ENCODE measurements around the gene TTLL13.

Gene TTLL13

GRCh38 chr15:90211009-90211408 lies 38.3 kb upstream of the TTLL13 start:
- H3K4me1 Mint-ChIP-seq = peaks cover 41% of the 10 kb centered on the region
- H3K9me3 Mint-ChIP-seq = no peaks in the 10 kb centered on the region
- H3K4me3 Mint-ChIP-seq = no peak overlapping the region
- no peaks in the 10 kb centered on the region for H3K36me3 Mint-ChIP-seq (ENCODE audit: low read depth)
- no peak for DNase-seq
- H3K27ac Mint-ChIP-seq = no peak overlapping the region
- peak; percentile 38 for ATAC-seq
- H3K27me3 Mint-ChIP-seq = no peaks in the 10 kb centered on the region

- H3K4me1 Mint-ChIP-seq = peaks cover 39% of the 10 kb centered on the region
- H3K27me3 Mint-ChIP-seq = no peaks in the 10 kb centered on the region
- ATAC-seq (no peak), DNase-seq (no peak)
- no peak overlapping the region for H3K27ac Mint-ChIP-seq
- H3K9me3 Mint-ChIP-seq = no peaks in the 10 kb centered on the region
- peaks cover 2% of the 10 kb centered on the region for H3K36me3 Mint-ChIP-seq (ENCODE audit: low read depth)
- no peak overlapping the region for H3K4me3 Mint-ChIP-seq
Measured at GRCh38 chr15:90211440-90212143, 37.8 kb upstream of the TTLL13 start.

- H3K27ac Mint-ChIP-seq = no peak overlapping the region
- peaks cover 2% of the 10 kb centered on the region for H3K36me3 Mint-ChIP-seq (ENCODE audit: low read depth)
- no peak overlapping the region for H3K4me3 Mint-ChIP-seq
- H3K9me3 Mint-ChIP-seq = no peaks in the 10 kb centered on the region
- H3K4me1 Mint-ChIP-seq = peaks cover 39% of the 10 kb centered on the region
- ATAC-seq (no peak), DNase-seq (no peak)
- H3K27me3 Mint-ChIP-seq = no peaks in the 10 kb centered on the region
Measured at GRCh38 chr15:90212221-90213098, 36.9 kb upstream of the TTLL13 start.

GRCh38 chr15:90213122-90213817 lies 36.1 kb upstream of the TTLL13 start:
- Mint-ChIP-seq H3K4me1 (peaks cover 39% of the 10 kb centered on the region), H3K27ac (peak overlapping the region; percentile 65), H3K36me3 (ENCODE audit: low read depth) (peaks cover 2% of the 10 kb centered on the region), H3K4me3 (no peak overlapping the region), H3K9me3 (no peaks in the 10 kb centered on the region), H3K27me3 (no peaks in the 10 kb centered on the region)
- no peak for DNase-seq
- peak; percentile 11 for ATAC-seq

- Mint-ChIP-seq H3K4me3 (no peak overlapping the region), H3K36me3 (ENCODE audit: low read depth) (peaks cover 2% of the 10 kb centered on the region), H3K9me3 (no peaks in the 10 kb centered on the region), H3K27me3 (no peaks in the 10 kb centered on the region), H3K27ac (peak overlapping the region; percentile 65), H3K4me1 (peaks cover 40% of the 10 kb centered on the region)
- ATAC-seq (no peak), DNase-seq (no peak)
Measured at GRCh38 chr15:90213818-90214204, 35.5 kb upstream of the TTLL13 start.

GRCh38 chr15:90214553-90215196 lies 34.7 kb upstream of the TTLL13 start:
- H3K4me3 Mint-ChIP-seq = no peak overlapping the region
- DNase-seq (no peak), ATAC-seq (no peak)
- H3K9me3 Mint-ChIP-seq = no peaks in the 10 kb centered on the region
- H3K4me1 Mint-ChIP-seq = peaks cover 39% of the 10 kb centered on the region
- H3K36me3 Mint-ChIP-seq (ENCODE audit: low read depth) = peaks cover 2% of the 10 kb centered on the region
- no peak overlapping the region for H3K27ac Mint-ChIP-seq
- H3K27me3 Mint-ChIP-seq = no peaks in the 10 kb centered on the region

- Mint-ChIP-seq H3K27me3 (no peaks in the 10 kb centered on the region), H3K27ac (no peak overlapping the region), H3K9me3 (no peaks in the 10 kb centered on the region), H3K36me3 (ENCODE audit: low read depth) (peaks cover 3% of the 10 kb centered on the region), H3K4me1 (peaks cover 30% of the 10 kb centered on the region), H3K4me3 (no peak overlapping the region)
- ATAC-seq (no peak), DNase-seq (no peak)
Measured at GRCh38 chr15:90217671-90218394, 31.5 kb upstream of the TTLL13 start.

GRCh38 chr15:90219421-90220141 lies 29.8 kb upstream of the TTLL13 start:
- Mint-ChIP-seq H3K9me3 (no peaks in the 10 kb centered on the region), H3K27me3 (no peaks in the 10 kb centered on the region), H3K4me1 (peaks cover 18% of the 10 kb centered on the region), H3K36me3 (ENCODE audit: low read depth) (peaks cover 3% of the 10 kb centered on the region), H3K4me3 (no peak overlapping the region), H3K27ac (no peak overlapping the region)
- ATAC-seq = peak; percentile 76
- DNase-seq = peak; percentile 73

- H3K4me3 Mint-ChIP-seq = no peak overlapping the region
- peak; percentile 48 for DNase-seq
- H3K36me3 Mint-ChIP-seq (ENCODE audit: low read depth) = peaks cover 1% of the 10 kb centered on the region
- no peak overlapping the region for H3K27ac Mint-ChIP-seq
- no peak for ATAC-seq
- no peaks in the 10 kb centered on the region for H3K27me3 Mint-ChIP-seq
- peaks cover 16% of the 10 kb centered on the region for H3K4me1 Mint-ChIP-seq
- no peaks in the 10 kb centered on the region for H3K9me3 Mint-ChIP-seq
Measured at GRCh38 chr15:90221246-90221900, 28.0 kb upstream of the TTLL13 start.

- DNase-seq = no peak
- Mint-ChIP-seq H3K4me1 (peaks cover 11% of the 10 kb centered on the region), H3K4me3 (no peak overlapping the region), H3K27me3 (no peaks in the 10 kb centered on the region), H3K27ac (no peak overlapping the region), H3K36me3 (ENCODE audit: low read depth) (peaks cover 1% of the 10 kb centered on the region), H3K9me3 (no peaks in the 10 kb centered on the region)
- no peak for ATAC-seq
Measured at GRCh38 chr15:90222547-90222946, 26.8 kb upstream of the TTLL13 start.

GRCh38 chr15:90223441-90224165 lies 25.8 kb upstream of the TTLL13 start:
- Mint-ChIP-seq H3K36me3 (ENCODE audit: low read depth) (peaks cover 2% of the 10 kb centered on the region), H3K4me3 (no peak overlapping the region), H3K27me3 (no peaks in the 10 kb centered on the region), H3K27ac (no peak overlapping the region), H3K9me3 (no peaks in the 10 kb centered on the region), H3K4me1 (peaks cover 10% of the 10 kb centered on the region)
- ATAC-seq (no peak), DNase-seq (no peak)

GRCh38 chr15:90225047-90225446 lies 24.3 kb upstream of the TTLL13 start:
- Mint-ChIP-seq H3K9me3 (no peaks in the 10 kb centered on the region), H3K27ac (no peak overlapping the region), H3K36me3 (ENCODE audit: low read depth) (peaks cover 13% of the 10 kb centered on the region), H3K4me1 (peaks cover 10% of the 10 kb centered on the region), H3K27me3 (no peaks in the 10 kb centered on the region), H3K4me3 (no peak overlapping the region)
- ATAC-seq = no peak
- DNase-seq = no peak

Measured in activated naive CD8-positive, alpha-beta T cell treated with anti-CD3 and anti-CD28 coated beads, Interleukin-2, amount 50 U/mL, for 24 hours (primary cell).